ENCODE results near the gene RRH. TPM values are rescaled to one million over a fixed set of nuclear protein-coding genes. Genes with fewer than 3 reads are reported as not detected.
A peak's percentile ranks its signal among the peaks of the same experiment; 100 is the strongest.

RRH gene
- polyA plus RNA-seq, 1 donor (not counting 4 experiments of a cell fraction or from before 2014, with no cell fraction given), result 0.20 TPM

DNA sequence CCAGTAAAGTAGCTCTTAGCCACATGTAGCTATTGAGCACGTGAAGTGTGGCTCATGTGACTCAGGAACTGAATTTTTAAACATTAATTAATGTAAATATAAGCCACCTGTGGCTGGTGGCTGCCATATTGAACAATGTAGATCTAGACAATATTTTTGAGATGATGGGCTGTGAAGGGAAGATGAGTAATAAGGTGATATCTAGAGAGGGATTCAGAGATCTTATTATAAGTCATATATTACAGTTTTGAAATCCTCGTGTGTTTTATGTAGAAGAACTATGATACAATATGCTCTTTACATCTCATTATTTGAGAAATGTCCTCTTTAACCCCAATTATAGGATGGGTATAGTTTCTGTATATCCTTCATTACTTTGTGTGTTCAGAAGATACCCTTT, 6.6 kb upstream of the RRH start:
- no peaks in the 10 kb centered on the region for H3K9me3 ChIP-seq (ENCODE audit: control insufficient read depth, low read depth, low read length)
- dilution Hi-C loops (cut with MboI; ENCODE audit: extremely low pct_ligation_motif_present, low sequenced_read_pairs), result no loop called here

DNA sequence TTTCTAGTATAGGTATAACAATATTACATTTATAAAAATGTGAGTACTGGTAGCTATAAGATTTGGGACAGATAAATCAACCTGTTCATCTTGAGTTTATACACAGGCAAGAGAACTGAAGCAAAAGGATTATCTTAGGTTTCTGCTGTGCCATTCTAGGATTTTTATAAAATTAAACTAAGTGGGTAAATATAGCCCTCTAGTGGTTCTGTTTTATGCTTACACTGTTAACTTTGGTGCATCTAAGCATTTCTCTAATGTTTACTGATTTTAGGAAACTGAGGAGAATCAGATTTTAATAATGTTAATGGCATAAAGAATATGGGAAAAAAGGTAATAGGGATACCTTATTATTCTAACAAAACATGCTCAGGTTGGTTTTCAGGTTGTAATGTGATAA, 1.1 kb upstream of the RRH start:
- H3K79me2 ChIP-seq (ENCODE audit: control insufficient read depth, insufficient read depth, low read length), result no peaks in the 10 kb centered on the region
- TF ChIP-seq, protein P1, sequence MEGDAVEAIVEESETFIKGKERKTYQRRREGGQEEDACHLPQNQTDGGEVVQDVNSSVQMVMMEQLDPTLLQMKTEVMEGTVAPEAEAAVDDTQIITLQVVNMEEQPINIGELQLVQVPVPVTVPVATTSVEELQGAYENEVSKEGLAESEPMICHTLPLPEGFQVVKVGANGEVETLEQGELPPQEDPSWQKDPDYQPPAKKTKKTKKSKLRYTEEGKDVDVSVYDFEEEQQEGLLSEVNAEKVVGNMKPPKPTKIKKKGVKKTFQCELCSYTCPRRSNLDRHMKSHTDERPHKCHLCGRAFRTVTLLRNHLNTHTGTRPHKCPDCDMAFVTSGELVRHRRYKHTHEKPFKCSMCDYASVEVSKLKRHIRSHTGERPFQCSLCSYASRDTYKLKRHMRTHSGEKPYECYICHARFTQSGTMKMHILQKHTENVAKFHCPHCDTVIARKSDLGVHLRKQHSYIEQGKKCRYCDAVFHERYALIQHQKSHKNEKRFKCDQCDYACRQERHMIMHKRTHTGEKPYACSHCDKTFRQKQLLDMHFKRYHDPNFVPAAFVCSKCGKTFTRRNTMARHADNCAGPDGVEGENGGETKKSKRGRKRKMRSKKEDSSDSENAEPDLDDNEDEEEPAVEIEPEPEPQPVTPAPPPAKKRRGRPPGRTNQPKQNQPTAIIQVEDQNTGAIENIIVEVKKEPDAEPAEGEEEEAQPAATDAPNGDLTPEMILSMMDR (optimal IDR thresholded peaks at IDR 0.05 in 1 of 3, IDR thresholded peaks at IDR 0.05 in 1 of 3, conservative IDR thresholded peaks at IDR 0.05 in 1 of 3; ENCODE audit: extremely low read depth in 1 of 3, insufficient read depth in 2 of 3, low read length in 3 of 3), result peak in 2 of 3 experiments; percentile 24 to 31
- no peak for TF ChIP-seq EZH2 (IDR thresholded peaks at IDR 0.05; ENCODE audit: low read length)
- no peak overlapping the region for H3K4me3 ChIP-seq (ENCODE audit: control insufficient read depth in 2 of 3, extremely low read depth in 1 of 3, insufficient read depth in 2 of 3, low read depth in 1 of 3, low read length in 3 of 3)
- no peaks in the 10 kb centered on the region for H3K9me3 ChIP-seq (ENCODE audit: control insufficient read depth, low read depth, low read length)
- H3K27ac ChIP-seq (ENCODE audit: control insufficient read depth, insufficient read depth, low read length), result no peak overlapping the region
- H2AFZ ChIP-seq (ENCODE audit: control insufficient read depth, low read length), result no peak overlapping the region
- dilution Hi-C loops (cut with MboI; ENCODE audit: extremely low pct_ligation_motif_present, low sequenced_read_pairs), result no loop called here
- no peaks in the 10 kb centered on the region for H3K9me1 ChIP-seq (ENCODE audit: control insufficient read depth, extremely low read depth, insufficient read depth, low read length)
- H3K4me1 ChIP-seq (ENCODE audit: control insufficient read depth, extremely low read depth, insufficient read depth, low read length), result no peaks in the 10 kb centered on the region
- H3K36me3 ChIP-seq (ENCODE audit: control insufficient read depth in 2 of 2, extremely low read depth in 1 of 2, insufficient read depth in 2 of 2, low read length in 2 of 2), result peaks cover 2 to 10% of the 10 kb centered on the region in 2 experiments
- H3K27me3 ChIP-seq (ENCODE audit: control insufficient read depth, extremely low read depth, insufficient read depth, low read length), result no peaks in the 10 kb centered on the region
- H4K20me1 ChIP-seq (ENCODE audit: control insufficient read depth, extremely low read depth, insufficient read depth, low read length), result no peaks in the 10 kb centered on the region
- no peak overlapping the region for H3K4me2 ChIP-seq (ENCODE audit: control insufficient read depth, extremely low read depth, insufficient read depth, low read depth, low read length)
- FAIRE-seq (no peak), DNase-seq (ENCODE audit: low read depth, low spot score) (no peak)
- no peak overlapping the region for H3K9ac ChIP-seq (ENCODE audit: control insufficient read depth, extremely low read depth, insufficient read depth, low read length)

More for the DNA sequence above, 6.6 kb upstream of the RRH start:
- Histone ChIP-seq H3K4me1 (ENCODE audit: control insufficient read depth, extremely low read depth, insufficient read depth, low read length) (peaks cover 16% of the 10 kb centered on the region), H3K4me2 (ENCODE audit: control insufficient read depth, extremely low read depth, insufficient read depth, low read depth, low read length) (no peak overlapping the region), H3K9me1 (ENCODE audit: control insufficient read depth, extremely low read depth, insufficient read depth, low read length) (no peaks in the 10 kb centered on the region), H3K27ac (ENCODE audit: control insufficient read depth, insufficient read depth, low read length) (no peak overlapping the region), H3K9ac (ENCODE audit: control insufficient read depth, extremely low read depth, insufficient read depth, low read length) (no peak overlapping the region), H3K36me3 (ENCODE audit: control insufficient read depth in 2 of 2, extremely low read depth in 1 of 2, insufficient read depth in 2 of 2, low read length in 2 of 2) (peaks cover 8 to 26% of the 10 kb centered on the region in 2 experiments), H3K27me3 (ENCODE audit: control insufficient read depth, extremely low read depth, insufficient read depth, low read length) (no peaks in the 10 kb centered on the region), H3K4me3 (ENCODE audit: control insufficient read depth in 2 of 3, extremely low read depth in 1 of 3, insufficient read depth in 2 of 3, low read depth in 1 of 3, low read length in 3 of 3) (no peak overlapping the region), H2AFZ (ENCODE audit: control insufficient read depth, low read length) (no peak overlapping the region), H3K79me2 (ENCODE audit: control insufficient read depth, insufficient read depth, low read length) (peaks cover 41% of the 10 kb centered on the region), H4K20me1 (ENCODE audit: control insufficient read depth, extremely low read depth, insufficient read depth, low read length) (no peaks in the 10 kb centered on the region)
- no peak for TF ChIP-seq EZH2 (IDR thresholded peaks at IDR 0.05; ENCODE audit: low read length)
- TF ChIP-seq, protein P1 (optimal IDR thresholded peaks at IDR 0.05 in 1 of 3, IDR thresholded peaks at IDR 0.05 in 1 of 3, conservative IDR thresholded peaks at IDR 0.05 in 1 of 3; ENCODE audit: extremely low read depth in 1 of 3, insufficient read depth in 2 of 3, low read length in 3 of 3), result no peak
- no peak for DNase-seq (ENCODE audit: low read depth, low spot score)
- FAIRE-seq, result no peak

Data from keratinocyte (primary cell).